Gastroesophageal sphincter (tissue), 4 donors: Measurements from ENCODE around the gene FANCC. TPM values are rescaled to one million over a fixed set of nuclear protein-coding genes. Genes with fewer than 3 reads are reported as not detected.
"Not testable (repeated sequence)": the region's sequence is repeated elsewhere in the genome, so short reads cannot be mapped to it uniquely, and the experiment has no call there.

Experiments used
- ATAC-seq: fragments of 150-250 bp; one replicate; pipeline ENCODE4 v1.9.1; 2016; ENCODE audit warnings: mild to moderate bottlenecking, moderate library complexity
- H3K27ac ChIP-seq, 4 donors: fragments of 200-600 bp; sonication (generic) in 3 of 4; 1 replicate in 3 of 4; 2 replicates in 1 of 4; pipeline ENCODE4 v1.5.1; 2016 to 2019
- H3K27me3 ChIP-seq: fragments of 200-600 bp; sonication (generic); one replicate; pipeline ENCODE4 v1.5.1; 2019
- H3K36me3 ChIP-seq, 2 donors: fragments of 200-600 bp; sonication (generic); one replicate each; pipeline ENCODE4 v1.5.1; 2019; ENCODE audit warnings: control low read depth in 1 of 2
- H3K4me1 ChIP-seq, 3 donors: fragments of 200-600 bp; sonication (generic); 1 replicate in 2 of 3; 2 replicates in 1 of 3; pipeline ENCODE4 v1.5.1; 2016 to 2019; ENCODE audit warnings: control low read depth in 2 of 3
- H3K4me3 ChIP-seq, 2 donors: fragments of 200-600 bp; sonication (generic); one replicate each; pipeline ENCODE4 v1.5.1; 2019; ENCODE audit warnings: mild to moderate bottlenecking in 1 of 2, moderate library complexity in 1 of 2
- H3K9me3 ChIP-seq, 3 donors: fragments of 200-600 bp; sonication (generic); one replicate each; pipeline ENCODE4 v1.5.1; 2017 to 2019; ENCODE audit warnings: control low read depth in 2 of 3
- CTCF ChIP-seq, 4 experiments: fragments of 200-600 bp in 2 of 4; fragments of 450-650 bp in 2 of 4; sonication (generic) in 1 of 4; IDR thresholded peaks; one replicate each; pipeline ENCODE4 v1.5.1; 2017 to 2019; ENCODE audit warnings: antibody characterized with exemption in 4 of 4, mild to moderate bottlenecking in 2 of 4, moderate library complexity in 2 of 4
- EP300 ChIP-seq: sonication (generic); formaldehyde crosslinking; IDR thresholded peaks from one replicate; pipeline ENCODE4 v1.6.1; 2017; ENCODE audit warnings: antibody characterized with exemption, mild to moderate bottlenecking
- POLR2A ChIP-seq, 2 donors: fragments of 450-650 bp; IDR thresholded peaks; one replicate each; pipeline ENCODE4 v1.6.1; 2017; ENCODE audit warnings: antibody characterized with exemption in 2 of 2, mild to moderate bottlenecking in 2 of 2, moderate library complexity in 1 of 2
- POLR2AphosphoS5 ChIP-seq: sonication (generic); formaldehyde crosslinking; IDR thresholded peaks from one replicate; pipeline ENCODE4 v1.6.1; 2017; ENCODE audit warnings: antibody characterized with exemption
- WGBS, 2 donors: methylation state at CpG; one replicate each; pipeline ENCODE4 v1.1.5; 2018; ENCODE audit warnings: low coverage in 1 of 2; 5-methylcytosine and 5-hydroxymethylcytosine counted together
- total RNA-seq, 4 donors: library from RNA; depleted of rRNA; stranded (reverse); fragments of >200 nt; gene quantifications; one replicate each; pipeline ENCODE4 v1.1.0, GENCODE V29; 2016

FANCC gene
- total RNA-seq, 4 donors from 2014 or later, result 4.9 to 9.4 (median 7.4) TPM

GRCh38 chr9:95332860-95333259, 15.4 kb upstream of the FANCC start:
- TF ChIP-seq EP300 (no peak), CTCF (IDR thresholded peaks at IDR 0.05) (no peak), POLR2AphosphoS5 (no peak), POLR2A (IDR thresholded peaks at IDR 0.05) (no peak)
- Histone ChIP-seq H3K4me1 (no peaks in the 10 kb centered on the region), H3K9me3 (no peaks in the 10 kb centered on the region), H3K4me3 (no peak overlapping the region), H3K27me3 (no peaks in the 10 kb centered on the region), H3K36me3 (no peaks in the 10 kb centered on the region), H3K27ac (no peak overlapping the region)
- WGBS, 2 donors, result 80 to 93% methylated on average over 2 of the region's 2 CpGs
- ATAC-seq, result no peak

GRCh38 chr9:95330720-95331404, 13.4 kb upstream of the FANCC start:
- H3K36me3 ChIP-seq, result no peaks in the 10 kb centered on the region
- H3K27me3 ChIP-seq, result no peaks in the 10 kb centered on the region
- no peak overlapping the region for H3K4me3 ChIP-seq
- no peak for ATAC-seq
- WGBS, 2 donors, result 80 to 88% methylated on average over 4 to 5 of the region's 5 CpGs
- H3K4me1 ChIP-seq, result no peaks in the 10 kb centered on the region
- no peak overlapping the region for H3K27ac ChIP-seq
- peaks cover 0 to 3% (median 0%) of the 10 kb centered on the region in 3 donors for H3K9me3 ChIP-seq
- TF ChIP-seq POLR2AphosphoS5 (no peak), CTCF (IDR thresholded peaks at IDR 0.05) (no peak)

GRCh38 chr9:95329061-95329460, 11.6 kb upstream of the FANCC start:
- H3K4me3 ChIP-seq, H3K36me3 ChIP-seq, ATAC-seq, H3K9me3 ChIP-seq, H3K27me3 ChIP-seq, H3K4me1 ChIP-seq, H3K27ac ChIP-seq: not testable (repeated sequence)
- 91% methylated on average over 6 of the region's 6 CpGs; no CpG with 5 or more reads in 1 of the 2 donors for WGBS, 2 donors

GRCh38 chr9:95327239-95327865, 9.8 kb upstream of the FANCC start:
- H3K4me1 ChIP-seq, result no peaks in the 10 kb centered on the region
- peaks cover 0 to 3% (median 0%) of the 10 kb centered on the region in 3 donors for H3K9me3 ChIP-seq
- H3K27ac ChIP-seq, result no peak overlapping the region
- no peak for ATAC-seq
- H3K27me3 ChIP-seq, result no peaks in the 10 kb centered on the region
- TF ChIP-seq EP300, result no peak
- TF ChIP-seq POLR2AphosphoS5, result no peak
- TF ChIP-seq POLR2A (IDR thresholded peaks at IDR 0.05), result no peak
- no peak for TF ChIP-seq CTCF (IDR thresholded peaks at IDR 0.05)
- 50% methylated on average over 1 of the region's 1 CpG; no CpG with 5 or more reads in 1 of the 2 donors for WGBS, 2 donors
- H3K4me3 ChIP-seq, result no peak overlapping the region
- no peaks in the 10 kb centered on the region for H3K36me3 ChIP-seq

- peaks cover 0 to 3% (median 0%) of the 10 kb centered on the region in 3 donors for H3K9me3 ChIP-seq
- no peak for ATAC-seq
- H3K36me3 ChIP-seq, result no peaks in the 10 kb centered on the region
- TF ChIP-seq EP300, result no peak
- TF ChIP-seq CTCF (IDR thresholded peaks at IDR 0.05), result no peak
- no peak for TF ChIP-seq POLR2AphosphoS5
- no peak for TF ChIP-seq POLR2A (IDR thresholded peaks at IDR 0.05)
- H3K4me3 ChIP-seq, result no peak overlapping the region
- no peaks in the 10 kb centered on the region for H3K27me3 ChIP-seq
- 31 to 34% methylated on average over 1 of the region's 1 CpG for WGBS, 2 donors
- no peak overlapping the region for H3K27ac ChIP-seq
- H3K4me1 ChIP-seq, result no peaks in the 10 kb centered on the region
Observed at GRCh38 chr9:95325221-95325620, 7.7 kb upstream of the FANCC start.
